HepG2 (cell line): ENCODE measurements around the gene SEC62. TPM values are rescaled to one million over a fixed set of nuclear protein-coding genes. Genes with fewer than 3 reads are reported as not detected.

Experiments used
- ATAC-seq: fragments of 200-7000 bp; cut with Tn5 transposase; 3 replicates; pipeline ENCODE4 v1.9.1; 2020; ENCODE audit warnings: mild to moderate bottlenecking, moderate library complexity
- BruUV-seq: library from RNA; stranded (reverse); fragments of 400-500 nt; replicated peaks from 2 replicates; lab custom pipeline; 2021; lab: Mats Ljungman, UMichigan
- CTCF ChIA-PET: fragments of 300-600 bp; formaldehyde crosslinking; extraction: SDS; loops from one replicate; lab custom pipeline; 2021; ENCODE audit warnings: low total read pairs, inconsistent platforms, low intra/inter-chr PET ratio; lab: Yijun Ruan, JAX
- POLR2A ChIA-PET: fragments of 350-600 bp; sonication (Branson Sonifier 250); formaldehyde crosslinking; loops from one replicate; lab custom pipeline; 2020; ENCODE audit warnings: antibody characterized with exemption, inconsistent platforms; lab: Yijun Ruan, JAX
- DNase-seq: peaks from one replicate; pipeline ENCODE4 v3.0.0-alpha.2; 2015; ENCODE audit warnings: low spot score
- FAIRE-seq: peaks from 3 replicates; lab custom pipeline; 2011; peaks lifted over from hg19 to GRCh38; lab: Jason Lieb, UNC
- H2AFZ ChIP-seq: one replicate; pipeline ENCODE4 v1.6.1; 2011; ENCODE audit warnings: low read length, inconsistent platforms
- H3K27ac ChIP-seq: fragments of 300-600 bp; 3 replicates; pipeline ENCODE4 v1.8.0; 2011; ENCODE audit warnings: mixed run types, mild to moderate bottlenecking, mixed read lengths, low read length, inconsistent platforms; ENCODE audit not compliant: insufficient read depth; ENCODE audit errors: extremely low read length
- H3K27me3 ChIP-seq, 2 experiments: fragments of 200-600 bp in 1 of 2; 2 replicates in 1 of 2; 3 replicates in 1 of 2; pipeline versions ENCODE4 v1.6.0 to v1.8.0; 2011; ENCODE audit warnings: low read length in 2 of 2, mild to moderate bottlenecking in 2 of 2, moderate library complexity in 2 of 2, inconsistent platforms in 1 of 2; ENCODE audit not compliant: insufficient read depth in 2 of 2, control insufficient read depth in 1 of 2
- H3K36me3 ChIP-seq, 2 experiments: fragments of 200-600 bp in 1 of 2; replicated peaks in 1 of 2; 2 replicates in 1 of 2; 3 replicates in 1 of 2; pipeline versions ENCODE4 v1.5.1 to v1.8.0; 2011; ENCODE audit warnings: low read length in 2 of 2, inconsistent platforms in 1 of 2; ENCODE audit not compliant: insufficient read depth in 2 of 2, control insufficient read depth in 1 of 2
- H3K4me1 ChIP-seq: 2 replicates; pipeline ENCODE4 v1.5.1; 2012; ENCODE audit warnings: low read length, inconsistent platforms; ENCODE audit not compliant: insufficient read depth
- H3K4me2 ChIP-seq: 2 replicates; pipeline ENCODE4 v1.6.0; 2011; ENCODE audit warnings: low read depth, low read length, inconsistent platforms
- H3K4me3 ChIP-seq, 3 experiments: fragments of 200-600 bp in 1 of 3; sonication (generic), shearing (Covaris generic) in 1 of 3; replicated peaks in 1 of 3; 2 replicates each; pipeline ENCODE4 v1.5.1; 2011 to 2016; ENCODE audit warnings: low read length in 3 of 3, inconsistent platforms in 2 of 3, low read depth in 2 of 3, mild to moderate bottlenecking in 2 of 3, control low read depth in 1 of 3, mixed read lengths in 1 of 3; ENCODE audit not compliant: insufficient read depth in 1 of 3
- H3K79me2 ChIP-seq: one replicate; pipeline ENCODE4 v1.6.1; 2011; ENCODE audit warnings: low read length, inconsistent platforms; ENCODE audit not compliant: insufficient read depth
- H3K9ac ChIP-seq: 2 replicates; pipeline ENCODE4 v1.6.0; 2011; ENCODE audit warnings: mild to moderate bottlenecking, low read depth, low read length, inconsistent platforms; ENCODE audit not compliant: insufficient read depth
- H3K9me3 ChIP-seq: 2 replicates; pipeline ENCODE4 v1.5.1; 2012; ENCODE audit warnings: mild to moderate bottlenecking, low read length
- H4K20me1 ChIP-seq: 2 replicates; pipeline ENCODE4 v1.6.0; 2011; ENCODE audit warnings: inconsistent platforms, mild to moderate bottlenecking, low read length, moderate library complexity; ENCODE audit not compliant: insufficient read depth
- ATF1 ChIP-seq: IDR thresholded peaks from 2 replicates; pipeline ENCODE4 v1.6.1; 2016; ENCODE audit warnings: mild to moderate bottlenecking, control low read depth
- ELF4 ChIP-seq: sonication (generic); formaldehyde crosslinking; IDR thresholded peaks from 2 replicates; pipeline ENCODE4 v1.5.0; 2020; ENCODE audit warnings: missing genetic modification reagents, mild to moderate bottlenecking, moderate library complexity, borderline replicate concordance
- HNF4G ChIP-seq, 2 experiments: sonication (generic) in 1 of 2; formaldehyde crosslinking in 1 of 2; IDR thresholded peaks; 2 replicates each; pipeline versions ENCODE4 v1.4.0 to v1.6.1; 2011 to 2020; ENCODE audit warnings: borderline replicate concordance in 2 of 2, low read depth in 2 of 2, mild to moderate bottlenecking in 2 of 2, low read length in 1 of 2, missing genetic modification reagents in 1 of 2, moderate library complexity in 1 of 2
- JUNB ChIP-seq: sonication (generic); formaldehyde crosslinking; IDR thresholded peaks from 2 replicates; pipeline ENCODE4 v1.8.0; 2022; ENCODE audit warnings: missing genetic modification reagents, mild to moderate bottlenecking, borderline replicate concordance
- MTF2 ChIP-seq: sonication (generic); formaldehyde crosslinking; IDR thresholded peaks from 2 replicates; pipeline ENCODE4 v1.5.0; 2020; ENCODE audit warnings: missing genetic modification reagents, borderline replicate concordance
- NFIC ChIP-seq: IDR thresholded peaks from 2 replicates; pipeline ENCODE4 v1.6.1; 2012; ENCODE audit warnings: mild to moderate bottlenecking, low read length, inconsistent platforms
- PHF20 ChIP-seq: sonication (generic); formaldehyde crosslinking; IDR thresholded peaks from 2 replicates; pipeline ENCODE4 v1.5.0; 2020; ENCODE audit warnings: mild to moderate bottlenecking, missing genetic modification reagents
- SOX13 ChIP-seq, 3 experiments: fragments of 450-650 bp in 1 of 3; sonication (generic) in 1 of 3; formaldehyde crosslinking in 1 of 3; IDR thresholded peaks in 2 of 3; conservative IDR thresholded peaks in 1 of 3; 2 replicates each; pipeline versions ENCODE4 v1.5.0 to v1.6.1; 2016 to 2020; ENCODE audit warnings: antibody characterized with exemption in 1 of 3, mild to moderate bottlenecking in 1 of 3, missing compliant biosample characterization in 1 of 3, missing genetic modification reagents in 1 of 3, moderate library complexity in 1 of 3
- SUZ12 ChIP-seq: fragments of 150-350 bp; IDR thresholded peaks from 2 replicates; pipeline ENCODE4 v1.6.1; 2014; ENCODE audit warnings: low read depth, low read length
- TRIM24 ChIP-seq: sonication (generic); formaldehyde crosslinking; IDR thresholded peaks from 2 replicates; pipeline ENCODE4 v1.8.0; 2022; ENCODE audit warnings: mild to moderate bottlenecking, missing genetic modification reagents
- ZNF136 ChIP-seq: sonication (generic); formaldehyde crosslinking; IDR thresholded peaks from 2 replicates; pipeline ENCODE4 v1.8.1; 2022; ENCODE audit warnings: low read depth, mild to moderate bottlenecking, moderate library complexity, missing genetic modification reagents
- ZNF24 ChIP-seq: fragments of 450-650 bp; IDR thresholded peaks from 2 replicates; pipeline ENCODE4 v1.6.1; 2017; ENCODE audit warnings: antibody characterized with exemption, mild to moderate bottlenecking
- ZNF549 ChIP-seq: sonication (generic); formaldehyde crosslinking; IDR thresholded peaks from 2 replicates; pipeline ENCODE4 v1.5.0; 2020; ENCODE audit warnings: missing genetic modification reagents
- ZZZ3 ChIP-seq: sonication (generic); formaldehyde crosslinking; IDR thresholded peaks from 2 replicates; pipeline ENCODE4 v1.4.0; 2020; ENCODE audit warnings: missing genetic modification reagents, mild to moderate bottlenecking, borderline replicate concordance
- WGBS: methylation state at CpG from one replicate; pipeline ENCODE4 v1.1.6; 2017; ENCODE audit warnings: low lambda C conversion rate; 5-methylcytosine and 5-hydroxymethylcytosine counted together
- in situ Hi-C: cut with HindIII; loops from 2 replicates; pipeline ENCODE4 v1.10.0; 2017; ENCODE audit warnings: low pct_unique_long_range_greater_than_20kb; ENCODE audit not compliant: extremely low pct_ligation_motif_present
- intact Hi-C: fragments of 100-400 bp; cut with micrococcal nuclease; formaldehyde crosslinking; loops from one replicate; pipeline ENCODE4 v1.10.0; 2022; ENCODE audit not compliant: unreplicated experiment
- polyA plus RNA-seq, 8 experiments: library from polyadenylated mRNA; depleted of rRNA in 3 of 8; stranded (reverse) in 7 of 8; unstranded in 1 of 8; fragments of >200 nt; fragmentation: Illumina TruSeq in 4 of 8; extraction: Trizol in 4 of 8; gene quantifications; 2 replicates each; pipeline versions ENCODE4 v1.2.1 to v1.2.3, GENCODE V29; 2011 to 2016; ENCODE audit warnings: low read depth in 4 of 8, missing spikeins in 1 of 8, mixed read lengths in 1 of 8; ENCODE audit not compliant: insufficient read depth in 1 of 8
- total RNA-seq, 5 experiments: library from RNA; depleted of rRNA; stranded (reverse); fragments of >200 nt; fragmentation: Illumina TruSeq; extraction: Trizol; gene quantifications; 2 replicates each; pipeline ENCODE4 v1.2.3, GENCODE V29; 2016; ENCODE audit warnings: low read depth in 1 of 5
- TF ChIP-seq, protein P1 (sequence below): IDR thresholded peaks from 2 replicates; pipeline ENCODE4 v1.4.0; 2020; ENCODE audit warnings: mild to moderate bottlenecking, missing genetic modification reagents
- TF ChIP-seq, protein P2 (sequence below): sonication (generic); formaldehyde crosslinking; IDR thresholded peaks from 2 replicates; pipeline ENCODE4 v1.9.0; 2021; ENCODE audit warnings: missing genetic modification reagents, mild to moderate bottlenecking, borderline replicate concordance
- TF ChIP-seq, protein P3 (sequence below): sonication (generic); formaldehyde crosslinking; IDR thresholded peaks from 2 replicates; pipeline ENCODE4 v1.4.0; 2020; ENCODE audit warnings: missing genetic modification reagents; ENCODE audit errors: not compliant biosample characterization

Gene SEC62
- total and polyA plus RNA-seq, 2 of the 13 experiments (the other 11 are each of a cell fraction or from before 2014, with no cell fraction given) = 54.0 to 68.7 TPM

DNA sequence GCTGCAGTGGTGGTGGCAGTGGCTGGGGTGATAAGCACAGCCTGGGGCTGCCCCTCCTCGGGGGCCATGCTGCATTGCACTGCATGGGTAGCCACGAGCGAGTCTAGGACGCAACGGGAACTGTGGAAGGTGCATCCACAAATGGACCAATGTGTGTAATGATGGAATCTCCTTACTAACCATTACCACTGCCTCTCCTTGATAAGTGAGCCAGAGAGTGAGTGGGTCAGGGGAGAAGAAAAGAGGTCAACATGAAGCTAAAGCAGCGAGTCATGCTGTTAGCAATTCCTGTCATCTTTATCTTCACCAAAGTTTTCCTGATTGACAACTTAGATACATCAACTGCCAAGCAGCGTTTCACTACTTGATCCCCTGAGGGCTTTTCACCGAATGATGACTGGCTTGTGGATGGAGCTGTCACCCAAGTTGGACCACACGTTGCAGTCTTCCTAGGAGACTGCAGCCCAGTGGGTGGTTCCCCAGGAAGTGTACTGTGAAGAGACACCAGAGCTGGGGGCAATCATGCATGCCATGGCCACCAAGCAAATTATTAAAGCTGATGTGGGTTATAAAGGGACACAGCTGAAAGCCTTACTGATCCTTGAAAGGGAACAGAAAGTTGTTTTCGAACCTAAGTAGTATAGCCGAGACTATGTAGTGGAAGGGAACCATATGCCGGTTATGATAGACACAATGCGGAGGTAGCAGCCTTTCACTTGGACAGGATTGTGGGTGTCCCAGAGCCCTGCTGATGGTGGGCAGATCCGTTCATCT is 34.7 kb upstream of the SEC62 start (continued):
- TF ChIP-seq, protein P1, sequence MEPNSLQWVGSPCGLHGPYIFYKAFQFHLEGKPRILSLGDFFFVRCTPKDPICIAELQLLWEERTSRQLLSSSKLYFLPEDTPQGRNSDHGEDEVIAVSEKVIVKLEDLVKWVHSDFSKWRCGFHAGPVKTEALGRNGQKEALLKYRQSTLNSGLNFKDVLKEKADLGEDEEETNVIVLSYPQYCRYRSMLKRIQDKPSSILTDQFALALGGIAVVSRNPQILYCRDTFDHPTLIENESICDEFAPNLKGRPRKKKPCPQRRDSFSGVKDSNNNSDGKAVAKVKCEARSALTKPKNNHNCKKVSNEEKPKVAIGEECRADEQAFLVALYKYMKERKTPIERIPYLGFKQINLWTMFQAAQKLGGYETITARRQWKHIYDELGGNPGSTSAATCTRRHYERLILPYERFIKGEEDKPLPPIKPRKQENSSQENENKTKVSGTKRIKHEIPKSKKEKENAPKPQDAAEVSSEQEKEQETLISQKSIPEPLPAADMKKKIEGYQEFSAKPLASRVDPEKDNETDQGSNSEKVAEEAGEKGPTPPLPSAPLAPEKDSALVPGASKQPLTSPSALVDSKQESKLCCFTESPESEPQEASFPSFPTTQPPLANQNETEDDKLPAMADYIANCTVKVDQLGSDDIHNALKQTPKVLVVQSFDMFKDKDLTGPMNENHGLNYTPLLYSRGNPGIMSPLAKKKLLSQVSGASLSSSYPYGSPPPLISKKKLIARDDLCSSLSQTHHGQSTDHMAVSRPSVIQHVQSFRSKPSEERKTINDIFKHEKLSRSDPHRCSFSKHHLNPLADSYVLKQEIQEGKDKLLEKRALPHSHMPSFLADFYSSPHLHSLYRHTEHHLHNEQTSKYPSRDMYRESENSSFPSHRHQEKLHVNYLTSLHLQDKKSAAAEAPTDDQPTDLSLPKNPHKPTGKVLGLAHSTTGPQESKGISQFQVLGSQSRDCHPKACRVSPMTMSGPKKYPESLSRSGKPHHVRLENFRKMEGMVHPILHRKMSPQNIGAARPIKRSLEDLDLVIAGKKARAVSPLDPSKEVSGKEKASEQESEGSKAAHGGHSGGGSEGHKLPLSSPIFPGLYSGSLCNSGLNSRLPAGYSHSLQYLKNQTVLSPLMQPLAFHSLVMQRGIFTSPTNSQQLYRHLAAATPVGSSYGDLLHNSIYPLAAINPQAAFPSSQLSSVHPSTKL (CRISPR knock-in tag) = no peak
- no peak for TF ChIP-seq SOX13 (IDR thresholded peaks at IDR 0.05)
- TF ChIP-seq SOX13 (CRISPR knock-in tag; conservative IDR thresholded peaks at IDR 0.05 in 1 of 2, IDR thresholded peaks at IDR 0.05 in 1 of 2) = no peak
- TF ChIP-seq ZZZ3 (CRISPR knock-in tag) = no peak
- no peak for TF ChIP-seq NFIC
- no peak for TF ChIP-seq JUNB
- no peak for TF ChIP-seq TRIM24 (CRISPR knock-in tag)
- no peak for TF ChIP-seq ZNF549 (CRISPR knock-in tag)
- TF ChIP-seq, all 625 proteins: peak for 0

DNA sequence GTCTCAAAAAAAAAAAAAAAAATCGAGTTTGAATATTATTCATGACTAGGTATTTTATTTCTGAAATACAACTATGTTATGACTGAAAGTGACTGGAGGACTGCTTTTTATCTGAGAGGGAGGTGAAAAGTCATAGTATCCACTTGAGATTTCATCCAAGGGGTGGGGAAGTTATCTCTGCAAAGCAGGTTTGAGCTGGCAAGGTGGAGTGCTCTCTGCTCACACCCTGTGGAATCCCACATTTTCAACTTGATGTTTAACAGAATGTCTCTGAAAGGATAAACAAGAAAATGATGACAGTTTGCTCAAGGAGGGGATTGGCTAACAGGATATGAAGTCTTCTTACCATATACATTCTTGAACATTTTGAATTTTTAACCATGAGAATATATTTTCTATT is 27.3 kb upstream of the SEC62 start:
- ATAC-seq (no peak), FAIRE-seq (no peak), DNase-seq (no peak)
- no TSS peak for BruUV-seq
- no peak overlapping the region for H3K27ac ChIP-seq
- intact Hi-C loops = no loop called here
- ChIA-PET POLR2A (no interaction called here), CTCF (no interaction called here)
- H3K79me2 ChIP-seq = no peaks in the 10 kb centered on the region
- no peak overlapping the region for H3K4me2 ChIP-seq
- no peak overlapping the region for H3K9ac ChIP-seq
- H3K36me3 ChIP-seq = no peaks in the 10 kb centered on the region
- H3K9me3 ChIP-seq = no peaks in the 10 kb centered on the region
- H3K4me1 ChIP-seq = no peaks in the 10 kb centered on the region
- no peaks in the 10 kb centered on the region for H4K20me1 ChIP-seq
- no peak overlapping the region for H3K4me3 ChIP-seq
- WGBS = 0% methylated on average over 1 of the region's 1 CpG
- in situ Hi-C loops = no loop called here
- H2AFZ ChIP-seq = no peak overlapping the region
- H3K27me3 ChIP-seq = peaks cover 0 to 6% of the 10 kb centered on the region in 2 experiments; a peak in 2 of 5 replicates
- TF ChIP-seq SUZ12 (no peak), HNF4G (IDR thresholded peaks at IDR 0.05; ENCODE audit: borderline replicate concordance, low read depth, low read length) (no peak), HNF4G (CRISPR knock-in tag; IDR thresholded peaks at IDR 0.05; ENCODE audit: borderline replicate concordance, low read depth) (no peak), PHF20 (no peak), MTF2 (CRISPR knock-in tag) (no peak), ZNF136 (no peak), ATF1 (CRISPR knock-in tag) (no peak), ELF4 (CRISPR knock-in tag) (no peak), ZNF24 (no peak)
- TF ChIP-seq, protein P2, sequence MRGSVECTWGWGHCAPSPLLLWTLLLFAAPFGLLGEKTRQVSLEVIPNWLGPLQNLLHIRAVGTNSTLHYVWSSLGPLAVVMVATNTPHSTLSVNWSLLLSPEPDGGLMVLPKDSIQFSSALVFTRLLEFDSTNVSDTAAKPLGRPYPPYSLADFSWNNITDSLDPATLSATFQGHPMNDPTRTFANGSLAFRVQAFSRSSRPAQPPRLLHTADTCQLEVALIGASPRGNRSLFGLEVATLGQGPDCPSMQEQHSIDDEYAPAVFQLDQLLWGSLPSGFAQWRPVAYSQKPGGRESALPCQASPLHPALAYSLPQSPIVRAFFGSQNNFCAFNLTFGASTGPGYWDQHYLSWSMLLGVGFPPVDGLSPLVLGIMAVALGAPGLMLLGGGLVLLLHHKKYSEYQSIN (CRISPR knock-in tag) = no peak
- TF ChIP-seq, protein P3, sequence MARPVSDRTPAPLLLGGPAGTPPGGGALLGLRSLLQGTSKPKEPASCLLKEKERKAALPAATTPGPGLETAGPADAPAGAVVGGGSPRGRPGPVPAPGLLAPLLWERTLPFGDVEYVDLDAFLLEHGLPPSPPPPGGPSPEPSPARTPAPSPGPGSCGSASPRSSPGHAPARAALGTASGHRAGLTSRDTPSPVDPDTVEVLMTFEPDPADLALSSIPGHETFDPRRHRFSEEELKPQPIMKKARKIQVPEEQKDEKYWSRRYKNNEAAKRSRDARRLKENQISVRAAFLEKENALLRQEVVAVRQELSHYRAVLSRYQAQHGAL = no peak
